GM18526 (cell line): ENCODE results near the gene EME2.

Source experiments
- POLR2A ChIP-seq: IDR thresholded peaks from 3 replicates; pipeline ENCODE4 v1.6.1; 2011; ENCODE audit not compliant: insufficient read length; ENCODE audit errors: extremely low read depth

Gene EME2

GRCh38 chr16:1823821-1824220 is 51.2 kb downstream of the EME2 start:
- TF ChIP-seq POLR2A, result no peak

GRCh38 chr16:1825381-1825863 is 52.8 kb downstream of the EME2 start:
- no peak for TF ChIP-seq POLR2A
